Progenitor cell of endocrine pancreas (in vitro differentiated cells): ENCODE measurements around the gene WDR93. TPM values are rescaled to one million over a fixed set of nuclear protein-coding genes. Genes with fewer than 3 reads are reported as not detected.
A peak's percentile ranks its signal among the peaks of the same experiment; 100 is the strongest.

Experiments used
- DNase-seq: peaks from one replicate; pipeline ENCODE4 v3.0.0; 2021; ENCODE audit warnings: low spot score; ENCODE audit not compliant: unreplicated experiment
- H3K27ac Mint-ChIP-seq: 2 replicates; pipeline ENCODE4 v1.8.0; 2021; ENCODE audit warnings: mild to moderate bottlenecking, moderate library complexity, mixed read lengths
- H3K27me3 Mint-ChIP-seq: 2 replicates; pipeline ENCODE4 v1.8.0; 2021; ENCODE audit warnings: mixed read lengths
- H3K36me3 Mint-ChIP-seq: 2 replicates; pipeline ENCODE4 v1.8.0; 2022; ENCODE audit warnings: mixed read lengths; ENCODE audit not compliant: insufficient read depth
- H3K4me1 Mint-ChIP-seq: 2 replicates; pipeline ENCODE4 v1.8.0; 2021; ENCODE audit warnings: low read depth, mixed read lengths
- H3K4me3 Mint-ChIP-seq: 2 replicates; pipeline ENCODE4 v1.8.0; 2021; ENCODE audit warnings: low read depth, mild to moderate bottlenecking, moderate library complexity, mixed read lengths
- H3K9me3 Mint-ChIP-seq: 2 replicates; pipeline ENCODE4 v1.8.0; 2021; ENCODE audit warnings: low read depth, mixed read lengths
- CTCF ChIP-seq: fragments of 200-600 bp; sonication (generic); IDR thresholded peaks from one replicate; pipeline ENCODE4 v1.5.0; 2021; ENCODE audit warnings: antibody characterized with exemption, mild to moderate bottlenecking; ENCODE audit not compliant: unreplicated experiment
- long read RNA-seq: library from polyadenylated mRNA; unstranded; transcript quantifications from one replicate; pipeline ENCODE4 v2.0.0, GENCODE V29; 2020
- total RNA-seq: library from RNA; stranded (reverse); gene quantifications from 2 replicates; pipeline ENCODE4 v1.2.1, GENCODE V29; 2021

The WDR93 gene
- total RNA-seq: 0.91 and 1.3 TPM in 2 replicates
- long read RNA-seq, partial matches to known transcripts: 1 of 3 reads
- long read RNA-seq, other reads (novel, unspliced or antisense): 0 of 3 reads

- peaks cover under 1% of the 10 kb centered on the region for H3K36me3 Mint-ChIP-seq
- no peaks in the 10 kb centered on the region for H3K9me3 Mint-ChIP-seq
- H3K27ac Mint-ChIP-seq: peak within 1 kb of the TSS; percentile 73
- H3K4me3 Mint-ChIP-seq: peak within 1 kb of the TSS; percentile 92
- peaks cover 20% of the 10 kb centered on the region for H3K27me3 Mint-ChIP-seq
- TF ChIP-seq CTCF: no peak
- H3K4me1 Mint-ChIP-seq: peaks cover 3% of the 10 kb centered on the region
- peak; percentile 75 for DNase-seq
These were observed at the start of gene WDR93, which contains the start of gene PEX11A for GRCh38 chr15:89690276-89691218. Gene WDR93, plus strand, starts transcription at chr15:89690811. Its CDS starts 10,936 bp downstream, at chr15:89701747. Gene PEX11A, minus strand, starts transcription at chr15:89690754. Its CDS starts 122 bp downstream, at chr15:89690632.

GRCh38 chr15:89641053-89641452 is 49.6 kb upstream of the WDR93 start:
- TF ChIP-seq CTCF: no peak
- peaks cover 28% of the 10 kb centered on the region for H3K36me3 Mint-ChIP-seq
- H3K27ac Mint-ChIP-seq: no peak overlapping the region
- H3K4me3 Mint-ChIP-seq: no peak overlapping the region
- peaks cover 3% of the 10 kb centered on the region for H3K9me3 Mint-ChIP-seq
- DNase-seq: no peak
- H3K27me3 Mint-ChIP-seq: no peaks in the 10 kb centered on the region
- no peaks in the 10 kb centered on the region for H3K4me1 Mint-ChIP-seq

- Mint-ChIP-seq H3K4me3 (no peak overlapping the region), H3K36me3 (peaks cover 29% of the 10 kb centered on the region), H3K4me1 (no peaks in the 10 kb centered on the region), H3K27me3 (no peaks in the 10 kb centered on the region), H3K27ac (no peak overlapping the region), H3K9me3 (peaks cover 3% of the 10 kb centered on the region)
- TF ChIP-seq CTCF: no peak
- DNase-seq: no peak
These were observed 48.5 kb upstream of the WDR93 start for GRCh38 chr15:89642106-89642505.

GRCh38 chr15:89645680-89646079 is 44.9 kb upstream of the WDR93 start:
- DNase-seq: no peak
- H3K9me3 Mint-ChIP-seq: no peaks in the 10 kb centered on the region
- TF ChIP-seq CTCF: no peak
- H3K27ac Mint-ChIP-seq: no peak overlapping the region
- H3K36me3 Mint-ChIP-seq: peaks cover 22% of the 10 kb centered on the region
- no peak overlapping the region for H3K4me3 Mint-ChIP-seq
- H3K4me1 Mint-ChIP-seq: peaks cover 1% of the 10 kb centered on the region
- no peaks in the 10 kb centered on the region for H3K27me3 Mint-ChIP-seq

DNA sequence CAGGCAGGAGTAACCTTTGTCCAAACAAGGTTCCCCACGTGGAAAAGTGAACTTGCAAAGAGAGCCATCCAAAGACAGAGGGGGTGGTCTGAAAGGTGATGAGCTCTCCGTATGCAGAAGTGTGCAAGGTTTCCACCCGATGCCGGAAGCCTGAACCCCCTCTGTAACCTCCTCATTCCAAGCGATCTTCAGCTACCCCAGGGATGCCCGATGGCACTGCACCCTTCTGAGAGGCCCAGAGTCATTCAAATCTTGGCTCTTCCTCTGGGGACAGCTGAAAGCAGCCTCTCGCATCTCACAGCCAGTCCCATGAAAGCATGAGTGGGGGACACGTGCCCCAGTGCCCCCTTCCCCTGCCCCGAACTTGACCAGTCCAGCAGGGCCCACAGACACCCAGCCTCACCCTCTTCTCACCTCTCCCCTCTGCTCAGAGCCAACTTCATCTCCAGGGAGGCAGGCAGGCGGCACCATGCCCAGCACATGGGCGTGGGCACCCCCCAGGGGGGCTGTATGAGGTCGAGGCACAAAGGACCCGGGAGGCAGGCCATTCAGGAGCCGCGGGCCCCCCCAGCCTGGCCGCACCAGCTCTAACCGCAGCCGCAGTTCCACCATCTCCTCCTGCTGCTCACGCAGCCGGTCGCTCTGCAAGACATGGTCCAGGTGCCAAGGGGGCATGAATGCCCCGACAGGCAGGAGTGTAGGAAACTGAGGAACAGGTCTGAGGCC is 44.0 kb upstream of the WDR93 start:
- H3K4me1 Mint-ChIP-seq: peaks cover 1% of the 10 kb centered on the region
- H3K27ac Mint-ChIP-seq: no peak overlapping the region
- no peaks in the 10 kb centered on the region for H3K9me3 Mint-ChIP-seq
- H3K4me3 Mint-ChIP-seq: no peak overlapping the region
- no peak for TF ChIP-seq CTCF
- no peaks in the 10 kb centered on the region for H3K27me3 Mint-ChIP-seq
- DNase-seq: no peak
- H3K36me3 Mint-ChIP-seq: peaks cover 19% of the 10 kb centered on the region
